PC-3 (cell line): ENCODE results near the gene CSNK1E. TPM values are rescaled to one million over a fixed set of nuclear protein-coding genes. Genes with fewer than 3 reads are reported as not detected.

Source experiments
- ATAC-seq: fragments of 200-7000 bp; cut with Tn5 transposase; 2 replicates; pipeline ENCODE4 v1.9.1; 2020; ENCODE audit warnings: mild to moderate bottlenecking, moderate library complexity
- BruUV-seq: library from RNA; stranded (reverse); fragments of 400-500 nt; replicated peaks from 2 replicates; lab custom pipeline; 2021; lab: Mats Ljungman, UMichigan
- CTCF ChIA-PET: fragments of 300-600 bp; sonication (Branson Sonifier 250); formaldehyde crosslinking; loops from one replicate; lab custom pipeline; 2022; ENCODE audit warnings: antibody characterized with exemption; lab: Charles Lee
- POLR2A ChIA-PET: fragments of 300-600 bp; sonication (Branson Sonifier 250); formaldehyde crosslinking; loops from one replicate; lab custom pipeline; 2022; ENCODE audit warnings: antibody characterized with exemption; ENCODE audit not compliant: unreplicated experiment; lab: Charles Lee
- DNase-seq: peaks from one replicate; pipeline ENCODE4 v3.0.0-alpha.2; 2015
- H2AFZ ChIP-seq: fragments of 300-600 bp; sonication (generic); 2 replicates; pipeline ENCODE4 v1.6.0; 2016; ENCODE audit warnings: antibody characterized with exemption, low read length
- H3F3A ChIP-seq: fragments of 300-600 bp; sonication (generic); one replicate; pipeline ENCODE4 v1.6.0; 2017; ENCODE audit warnings: antibody characterized with exemption, low read length, control low read depth, mild to moderate bottlenecking; ENCODE audit not compliant: unreplicated experiment
- H3K27ac ChIP-seq: fragments of 300-600 bp; sonication (generic); 2 replicates; pipeline ENCODE4 v1.5.1; 2016; ENCODE audit warnings: mild to moderate bottlenecking, low read length
- H3K27me3 ChIP-seq: fragments of 300-600 bp; sonication (generic); 2 replicates; pipeline ENCODE4 v1.6.1; 2016; ENCODE audit warnings: low read length, mixed read lengths
- H3K36me3 ChIP-seq: fragments of 300-600 bp; sonication (generic); 2 replicates; pipeline ENCODE4 v1.6.1; 2016; ENCODE audit warnings: low read depth, mixed run types, low read length, mixed read lengths
- H3K4me1 ChIP-seq: fragments of 300-600 bp; sonication (generic); 2 replicates; pipeline ENCODE4 v1.5.1; 2016; ENCODE audit warnings: low read length; ENCODE audit not compliant: insufficient read depth
- H3K4me2 ChIP-seq: fragments of 300-600 bp; sonication (generic); 2 replicates; pipeline ENCODE4 v1.6.0; 2016; ENCODE audit warnings: low read length
- H3K4me3 ChIP-seq: fragments of 300-600 bp; sonication (generic); 2 replicates; pipeline ENCODE4 v1.5.1; 2016; ENCODE audit warnings: mild to moderate bottlenecking, low read length, mixed read lengths
- H3K79me2 ChIP-seq: fragments of 300-600 bp; sonication (generic); 2 replicates; pipeline ENCODE4 v1.6.1; 2017; ENCODE audit warnings: low read length, mixed read lengths
- H3K9ac ChIP-seq: fragments of 300-600 bp; sonication (generic); 2 replicates; pipeline ENCODE4 v1.6.0; 2016; ENCODE audit warnings: mild to moderate bottlenecking, low read length
- H3K9me2 ChIP-seq: fragments of 300-600 bp; sonication (generic); replicated peaks from 2 replicates; pipeline ENCODE4 v1.6.1; 2016; ENCODE audit warnings: mixed run types, low read length, mixed read lengths
- H3K9me3 ChIP-seq: fragments of 300-600 bp; sonication (generic); 2 replicates; pipeline ENCODE4 v1.6.1; 2016; ENCODE audit warnings: low read length, mixed read lengths
- H4K20me1 ChIP-seq: fragments of 300-600 bp; sonication (generic); 2 replicates; pipeline ENCODE4 v1.6.1; 2016; ENCODE audit warnings: low read length, mixed read lengths
- CTCF ChIP-seq: fragments of 300-600 bp; sonication (generic); conservative IDR thresholded peaks from 2 replicates; pipeline ENCODE4 v1.5.1; 2017; ENCODE audit warnings: antibody characterized with exemption, low read depth, mild to moderate bottlenecking, low read length
- EZH2 ChIP-seq: fragments of 300-600 bp; sonication (generic); IDR thresholded peaks from one replicate; pipeline ENCODE4 v1.6.1; 2017; ENCODE audit warnings: antibody characterized with exemption, mild to moderate bottlenecking, low read length; ENCODE audit not compliant: unreplicated experiment
- EZH2phosphoT487 ChIP-seq: fragments of 300-600 bp; sonication (generic); IDR thresholded peaks from 2 replicates; pipeline ENCODE4 v1.6.1; 2018; ENCODE audit warnings: mild to moderate bottlenecking, antibody characterized with exemption, low read length, borderline replicate concordance
- intact Hi-C: fragments of 100-400 bp; cut with micrococcal nuclease; formaldehyde crosslinking; loops from 2 replicates; pipeline ENCODE4 v1.9.0; 2023
- total RNA-seq: library from RNA; depleted of rRNA; stranded (reverse); fragments of >200 nt; gene quantifications from 2 replicates; pipeline ENCODE4 v1.2.3, GENCODE V29; 2014

CSNK1E gene
- total RNA-seq, 1 experiment from 2014 or later: 147 TPM

- CTCF ChIA-PET: no interaction called here
- Histone ChIP-seq H3K4me1 (peaks cover 6% of the 10 kb centered on the region; the same call in 1 of the 2 replicates), H3K79me2 (no peaks in the 10 kb centered on the region), H4K20me1 (no peaks in the 10 kb centered on the region), H3K4me3 (no peak overlapping the region), H3K9ac (no peak overlapping the region), H3F3A (no peaks in the 10 kb centered on the region), H3K9me3 (no peaks in the 10 kb centered on the region), H2AFZ (no peak overlapping the region), H3K9me2 (no peaks in the 10 kb centered on the region), H3K4me2 (no peak overlapping the region), H3K36me3 (no peaks in the 10 kb centered on the region), H3K27me3 (no peaks in the 10 kb centered on the region), H3K27ac (no peak overlapping the region)
- intact Hi-C loops: no loop called here
- DNase-seq (no peak), ATAC-seq (no peak)
- BruUV-seq: no TSS peak
- TF ChIP-seq EZH2 (no peak), EZH2phosphoT487 (no peak), CTCF (no peak)
- POLR2A ChIA-PET: no interaction called here
Measured at GRCh38 chr22:38347181-38347943, 30.1 kb upstream of the CSNK1E start.

- BruUV-seq: no TSS peak
- no peaks in the 10 kb centered on the region for H3K79me2 ChIP-seq
Measured at GRCh38 chr22:38346506-38346905, 29.3 kb upstream of the CSNK1E start.

More at GRCh38 chr22:38346506-38346905, 29.3 kb upstream of the CSNK1E start:
- H3K36me3 ChIP-seq: no peaks in the 10 kb centered on the region
- H3K9ac ChIP-seq: no peak overlapping the region
- H3K9me2 ChIP-seq: no peaks in the 10 kb centered on the region
- H3K27me3 ChIP-seq: no peaks in the 10 kb centered on the region
- H3K4me2 ChIP-seq: no peak overlapping the region
- H4K20me1 ChIP-seq: no peaks in the 10 kb centered on the region
- H3K4me3 ChIP-seq: no peak overlapping the region
- TF ChIP-seq EZH2: no peak
- no peak for TF ChIP-seq EZH2phosphoT487
- no peak for TF ChIP-seq CTCF
- ATAC-seq: no peak
- H3K4me1 ChIP-seq: peaks cover 6% of the 10 kb centered on the region; the same call in 1 of the 2 replicates
- no peaks in the 10 kb centered on the region for H3K9me3 ChIP-seq
- ChIA-PET CTCF (no interaction called here), POLR2A (interaction anchor here (0.6 kb wide), 1 partner anchor 359 kb away, joined by 3 read pairs; no protein-coding TSS in a partner anchor)
- H2AFZ ChIP-seq: no peak overlapping the region
- H3K27ac ChIP-seq: no peak overlapping the region
- no peaks in the 10 kb centered on the region for H3F3A ChIP-seq
- intact Hi-C loops: no loop called here
- no peak for DNase-seq
